ENCODE results near the gene VWC2.
"Not testable (repeated sequence)": the region's sequence is repeated elsewhere in the genome, so short reads cannot be mapped to it uniquely, and the experiment has no call there.

VWC2 gene

DNA sequence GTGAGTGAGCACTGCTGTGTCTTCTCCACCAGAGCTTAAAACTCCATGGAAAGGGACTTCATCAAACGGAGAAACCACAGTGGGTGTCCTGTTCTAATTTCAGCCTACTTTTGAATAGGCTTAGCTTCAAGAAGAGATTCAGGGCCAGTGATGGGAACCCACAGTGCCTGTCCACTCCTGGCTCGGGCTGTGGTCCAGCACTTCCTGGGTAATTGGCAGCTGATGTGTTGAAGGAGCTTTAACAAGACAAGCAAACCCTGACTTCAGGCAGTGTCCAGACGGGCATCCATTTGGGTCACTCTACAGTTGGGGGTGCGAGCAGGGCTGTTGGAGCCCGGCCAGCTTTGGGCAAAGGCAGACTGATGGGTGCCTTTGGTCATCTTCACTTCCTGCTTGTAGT is 14.5 kb downstream of the VWC2 start:
- DNase-seq: no peak

DNA sequence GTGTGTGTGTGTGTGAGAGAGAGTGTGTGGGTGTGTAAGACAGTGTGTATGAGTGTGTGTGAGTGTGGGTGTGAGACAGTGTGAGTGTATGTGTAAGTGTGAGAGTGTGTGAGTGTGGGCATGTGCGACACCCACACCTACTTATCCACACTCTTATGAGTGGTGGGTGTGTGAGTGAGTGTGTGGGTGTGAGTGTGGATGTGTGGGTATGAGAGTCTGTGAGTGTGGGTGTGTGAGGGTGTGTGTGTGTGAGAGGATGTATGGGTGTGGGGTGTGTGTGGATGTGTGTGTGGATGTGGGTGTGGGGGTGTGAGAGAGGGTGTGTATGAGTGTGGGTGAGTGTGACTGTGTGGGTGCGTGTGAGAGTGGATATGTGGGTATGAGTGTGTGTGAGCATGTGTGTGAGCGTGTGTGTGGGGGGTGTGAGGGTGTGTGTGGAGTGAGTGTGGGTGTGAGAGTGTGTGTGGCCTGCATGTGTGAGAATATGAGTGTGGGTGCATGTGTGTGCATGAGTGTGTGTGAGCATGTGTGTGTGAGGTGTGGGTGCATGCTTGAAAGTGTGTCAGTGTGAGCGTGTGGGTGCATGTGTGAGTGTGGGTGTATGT is 15.1 kb downstream of the VWC2 start:
- no peak for DNase-seq

DNA sequence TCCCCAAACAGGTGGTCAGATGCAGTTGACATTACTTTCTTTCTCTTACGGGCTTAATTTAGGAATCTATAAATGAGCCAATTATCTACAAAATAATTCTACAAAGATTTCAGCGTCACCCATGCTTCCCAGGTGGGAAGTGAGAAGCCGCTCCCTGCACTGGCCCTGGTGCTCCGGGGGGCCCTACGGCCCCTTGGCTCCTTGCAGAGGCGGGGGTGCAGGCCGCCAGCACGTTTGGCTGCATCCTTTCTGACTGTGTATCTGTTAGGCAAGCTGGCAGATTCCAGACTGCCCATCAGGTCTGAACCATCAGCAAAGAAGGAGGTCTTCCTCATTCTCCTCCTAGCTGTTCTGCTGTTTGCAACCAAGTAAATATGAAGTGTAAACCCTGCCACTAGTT is 16.3 kb downstream of the VWC2 start:
- no peak for DNase-seq

DNA sequence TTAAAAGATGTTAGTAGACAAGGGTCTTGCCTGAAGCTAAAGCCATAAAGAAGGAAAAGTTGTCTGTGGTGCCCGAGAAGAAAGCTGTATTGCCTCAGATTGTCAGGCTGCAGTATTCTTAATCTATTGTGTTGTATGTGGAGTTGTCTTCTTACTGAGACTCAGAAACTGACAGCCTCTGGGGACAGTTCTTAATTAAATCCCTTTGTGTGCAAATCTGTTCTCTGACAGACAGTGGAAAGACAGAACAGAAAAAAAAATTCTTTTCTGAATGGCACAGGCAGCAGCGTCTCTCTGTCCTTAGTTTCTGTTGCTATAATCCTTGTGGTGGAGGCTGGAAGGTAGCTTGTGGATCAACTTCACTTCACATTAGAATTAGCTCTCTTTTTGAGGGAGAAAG is 16.8 kb downstream of the VWC2 start:
- no peak for DNase-seq

DNA sequence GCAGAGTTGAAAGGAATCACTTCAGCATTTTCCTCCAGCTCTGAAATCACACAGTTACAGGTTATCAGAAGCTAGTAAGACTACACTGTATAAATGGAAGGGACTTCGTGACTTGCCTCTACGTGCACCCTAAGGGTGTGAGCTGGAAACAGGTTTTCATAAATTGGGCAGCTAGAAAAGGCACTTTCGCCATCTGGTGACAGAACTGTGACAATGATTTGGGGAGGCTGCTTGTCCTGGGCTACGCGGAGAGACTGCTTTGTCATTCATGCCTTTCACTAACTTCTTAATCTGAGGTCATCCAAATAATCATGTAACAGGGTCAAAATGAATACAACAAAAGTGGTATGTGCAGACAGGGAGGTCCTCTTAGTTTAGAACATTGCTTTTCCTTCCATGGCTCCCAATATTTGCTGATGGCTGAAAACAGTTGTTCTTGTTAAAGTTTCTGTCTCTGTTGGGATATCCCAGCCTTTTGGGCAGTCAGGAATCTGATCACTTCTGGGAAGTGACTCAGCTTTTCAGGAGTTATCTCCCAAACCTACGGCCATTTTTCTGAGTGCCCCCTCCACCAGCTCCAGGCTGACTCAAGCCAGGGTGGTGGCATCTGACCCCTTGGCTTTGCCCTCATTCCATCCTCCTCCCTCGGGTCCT is 17.8 kb downstream of the VWC2 start:
- DNase-seq: no peak

DNA sequence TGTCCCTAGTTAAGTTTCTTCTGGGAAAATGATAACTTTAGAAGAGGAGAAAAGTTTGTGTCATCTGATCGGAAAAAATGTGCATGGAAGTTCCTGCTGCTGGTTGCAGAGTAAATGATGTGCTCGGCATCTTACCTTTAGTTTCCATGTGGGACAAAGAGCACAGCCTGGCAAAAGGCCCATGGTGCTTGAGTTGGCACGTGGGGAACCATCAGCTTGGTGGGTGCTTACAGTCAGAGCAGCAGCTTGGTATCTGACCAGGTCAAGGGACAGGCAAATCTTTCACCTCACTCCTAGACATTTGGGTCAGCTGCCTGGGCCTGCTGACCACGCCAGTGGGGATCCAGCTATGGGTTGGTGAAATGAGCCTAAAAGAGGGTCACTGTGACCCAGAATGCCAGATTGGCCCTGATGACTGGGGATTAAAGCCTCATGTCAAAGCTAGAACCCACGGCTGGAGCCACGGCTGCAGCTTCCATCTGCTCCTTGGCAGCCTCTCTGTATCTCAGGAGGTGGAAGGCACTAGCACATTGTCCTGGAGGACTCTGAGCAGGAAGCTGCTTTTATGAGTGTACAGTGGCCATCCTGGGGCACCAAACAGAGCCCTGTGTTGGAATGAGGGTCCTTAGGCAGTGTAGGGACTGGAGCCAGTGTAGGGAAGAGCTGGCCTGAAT is 24.7 kb downstream of the VWC2 start:
- no peak for DNase-seq

DNA sequence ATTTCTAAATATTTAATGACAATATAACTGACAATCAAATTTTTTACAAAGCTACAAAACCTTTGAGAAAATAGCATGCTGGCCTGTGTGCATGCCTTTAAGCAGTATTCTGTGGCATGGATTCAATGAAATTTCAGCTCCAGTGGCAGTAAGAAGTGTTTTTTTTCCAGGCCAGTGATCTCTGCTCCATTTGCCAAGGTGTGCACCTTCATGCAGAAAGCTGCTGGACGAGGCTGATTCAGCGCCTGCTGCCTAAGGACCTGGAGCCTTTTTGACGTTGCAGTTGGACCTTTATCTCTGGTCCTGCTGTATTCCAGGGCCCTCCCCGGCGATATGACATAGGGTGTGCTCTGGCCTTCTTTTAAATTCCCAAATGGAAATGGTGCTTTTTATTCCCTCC is 26.6 kb downstream of the VWC2 start:
- no peak for DNase-seq

DNA sequence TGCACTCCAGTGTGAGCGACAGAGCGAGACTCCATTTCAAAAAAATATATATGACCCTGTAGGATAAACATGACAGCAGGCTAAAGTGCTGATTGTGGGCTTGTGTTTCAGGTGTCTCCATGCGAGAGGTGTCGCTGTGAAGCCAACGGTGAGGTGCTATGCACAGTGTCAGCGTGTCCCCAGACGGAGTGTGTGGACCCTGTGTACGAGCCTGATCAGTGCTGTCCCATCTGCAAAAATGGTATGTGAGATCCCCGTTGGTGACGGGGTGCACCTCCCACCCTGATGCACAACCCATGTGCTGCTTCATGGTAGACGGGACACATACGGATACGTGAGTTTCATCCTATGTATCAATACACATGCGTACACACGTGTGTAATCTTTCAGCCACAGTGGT is 29.2 kb downstream of the VWC2 start:
- no peak for DNase-seq

DNA sequence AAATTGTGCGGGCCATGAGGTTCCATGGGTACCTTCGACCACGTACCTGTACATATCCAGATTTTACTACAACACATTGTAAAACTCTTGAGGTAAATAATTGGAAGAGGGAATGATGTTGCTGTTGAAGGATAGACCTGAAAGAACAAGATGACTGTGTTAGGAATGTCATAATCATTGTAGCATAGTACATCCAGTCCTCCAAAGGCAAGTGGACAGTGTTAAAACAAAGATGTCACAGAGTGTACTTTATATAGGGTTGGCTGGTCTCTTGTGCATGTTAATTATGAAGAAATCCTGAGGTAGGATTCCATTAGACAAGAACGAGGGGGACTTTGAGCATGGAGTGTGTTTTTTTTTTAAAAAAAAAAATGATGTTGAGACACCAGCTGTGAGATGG is 30.4 kb downstream of the VWC2 start:
- no peak for DNase-seq

DNA sequence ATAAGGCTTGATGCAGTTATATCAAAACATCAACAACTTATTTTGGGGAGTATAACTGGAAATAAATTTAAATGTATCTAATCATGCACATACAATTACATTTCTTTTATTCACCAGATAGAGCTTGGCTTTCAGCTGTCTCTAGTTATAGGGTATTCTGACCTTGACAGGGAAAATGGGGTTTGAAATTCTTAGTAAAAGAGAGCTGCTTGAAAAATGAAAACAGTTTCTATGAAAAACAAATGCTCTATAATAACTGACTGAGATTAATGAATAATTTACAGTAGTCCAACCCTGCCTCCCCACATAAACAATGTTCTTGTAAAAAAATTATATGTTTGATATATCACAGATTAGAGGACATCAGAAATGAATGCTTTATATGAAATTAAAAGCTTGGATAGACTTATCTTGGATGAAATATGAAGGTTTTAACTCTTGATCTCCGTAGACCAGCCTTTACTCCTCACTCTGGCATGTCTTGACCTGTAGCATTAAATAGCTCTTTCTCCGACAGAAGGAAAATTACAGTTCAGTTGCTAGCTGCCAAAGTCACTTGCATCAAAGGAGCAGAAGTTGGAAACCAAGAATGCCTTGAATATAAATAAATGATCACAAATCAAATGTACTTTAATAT is 32.1 kb downstream of the VWC2 start:
- DNase-seq: no peak

DNA sequence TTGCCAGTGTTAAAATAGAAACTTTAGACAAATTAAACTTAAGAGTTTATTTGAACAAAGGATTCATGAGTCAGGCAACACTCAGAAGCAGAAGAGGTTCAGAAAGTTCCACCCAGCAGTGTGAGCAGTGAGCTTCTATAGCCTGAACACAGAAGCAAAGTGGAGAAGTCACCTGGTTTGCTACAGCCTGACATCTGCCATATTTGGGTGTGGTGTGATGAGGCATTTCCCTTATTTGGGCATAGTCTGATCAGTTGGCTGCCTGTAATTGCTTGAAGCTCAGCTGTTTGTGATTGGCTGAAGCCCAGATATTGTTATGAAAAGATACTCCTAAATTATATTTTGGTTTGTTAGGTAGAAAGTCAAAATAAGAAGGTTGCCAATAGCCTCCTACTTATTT is 39.1 kb downstream of the VWC2 start:
- no peak for DNase-seq

DNA sequence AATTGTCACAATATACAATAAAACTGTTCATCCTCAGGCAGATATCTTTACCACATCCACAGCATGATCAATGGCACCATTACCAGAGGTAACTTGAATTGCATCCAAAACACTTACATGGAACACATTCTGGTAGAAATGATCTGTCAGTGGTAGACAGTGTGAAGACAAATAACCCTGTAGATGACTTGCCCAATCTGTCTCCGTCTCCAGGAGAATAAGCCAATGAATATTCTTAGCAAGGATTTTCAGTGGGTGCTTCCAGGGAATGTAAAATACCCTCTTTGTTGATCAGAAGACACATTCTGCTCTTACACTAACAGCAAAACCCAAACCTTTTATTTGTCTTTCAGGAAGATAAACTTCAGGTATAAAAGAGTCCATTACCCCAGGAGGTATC is 43.8 kb downstream of the VWC2 start:
- DNase-seq: no peak

DNA sequence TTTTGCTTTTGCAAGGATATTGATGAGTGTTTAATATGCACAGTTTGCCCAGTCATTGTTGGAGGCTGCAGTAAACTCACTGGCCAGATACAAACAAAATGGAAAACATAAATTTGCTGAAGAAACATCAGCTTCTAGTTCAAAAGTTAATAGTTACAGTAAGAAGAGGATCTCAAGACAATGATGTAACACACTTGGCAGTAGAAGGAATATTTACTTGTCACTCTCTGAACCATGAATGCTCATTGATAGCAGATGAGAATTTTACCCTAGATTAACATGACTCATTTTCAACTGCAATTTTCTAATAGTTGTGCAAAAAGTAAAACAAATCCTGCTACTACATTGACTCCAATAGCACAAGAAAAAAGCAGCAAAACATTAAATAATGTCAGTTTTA is 47.7 kb downstream of the VWC2 start:
- no peak for DNase-seq

DNA sequence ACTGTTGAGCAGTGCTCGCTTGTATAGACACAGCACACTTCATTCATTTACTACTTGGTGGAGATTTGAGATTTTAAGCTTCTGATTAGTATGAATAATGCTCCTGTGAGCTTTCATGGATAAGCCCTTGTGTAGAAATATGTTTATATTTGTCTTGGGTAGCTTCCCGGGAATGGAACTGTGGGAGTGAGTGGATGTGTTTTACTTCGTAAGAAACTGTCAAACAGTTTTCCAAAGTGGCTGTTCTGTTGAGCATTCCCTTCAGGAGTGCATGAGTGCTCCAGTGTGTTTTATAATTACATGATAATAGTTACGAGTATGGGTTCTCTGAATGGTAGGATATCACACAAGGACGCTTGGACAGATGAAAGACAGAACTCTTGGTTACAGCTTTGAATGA is 49.4 kb downstream of the VWC2 start:
- no peak for DNase-seq

DNA sequence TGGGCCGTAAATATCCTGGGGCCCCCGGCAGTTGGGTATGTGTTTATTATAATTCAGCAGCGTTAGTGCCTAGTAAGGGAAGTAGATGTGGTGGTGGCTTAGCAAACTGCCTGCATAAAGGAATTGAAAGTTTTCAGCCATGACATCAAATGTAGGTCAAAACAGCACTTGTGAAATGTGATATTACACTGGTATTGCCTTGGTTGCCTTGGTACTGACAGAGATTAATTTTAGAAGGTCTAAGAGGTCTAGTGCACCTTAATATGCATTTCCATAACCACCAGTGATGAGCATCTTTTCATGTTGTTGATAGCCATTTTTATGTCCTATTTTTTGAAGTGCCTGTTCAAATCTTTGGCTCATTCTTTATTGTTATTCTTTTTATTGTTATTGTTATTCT is 50.1 kb downstream of the VWC2 start:
- DNase-seq: no peak

DNA sequence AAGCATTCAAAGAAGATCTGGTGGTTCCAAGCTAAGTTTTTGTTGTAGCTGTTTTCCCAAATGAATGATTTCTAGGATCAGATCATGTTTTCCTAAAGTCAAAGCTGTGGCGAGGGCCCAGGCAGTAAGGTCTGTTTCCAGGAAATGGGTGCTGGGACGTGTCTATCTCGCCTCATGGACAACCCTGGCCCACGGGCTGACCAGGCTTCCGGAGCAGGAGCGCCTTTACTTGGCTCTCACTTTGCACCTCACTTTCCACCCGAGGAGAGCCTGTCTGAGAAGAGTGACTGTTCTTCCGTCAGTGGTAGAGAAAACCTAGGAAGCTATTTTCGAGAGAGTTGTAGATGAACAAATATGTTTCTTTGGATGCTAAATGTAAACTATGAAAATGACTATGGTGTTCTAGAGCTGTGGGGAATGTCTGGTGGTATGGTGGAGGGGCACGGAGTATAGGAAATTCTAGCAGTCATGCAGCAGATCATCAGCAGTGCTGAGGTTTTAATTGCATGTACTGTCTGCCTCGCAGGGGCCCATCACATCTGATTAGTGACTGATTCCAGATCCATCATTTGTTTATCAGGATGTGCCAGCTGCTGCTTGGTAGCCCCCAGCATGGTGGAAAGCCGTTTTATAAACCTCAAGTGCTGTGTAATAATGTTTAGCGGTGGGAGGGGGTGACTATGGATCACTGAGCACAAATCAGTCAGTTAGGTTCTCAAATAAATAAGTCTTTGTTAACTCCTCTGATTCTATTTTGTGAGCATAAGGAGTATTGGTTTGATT is 66.6 kb downstream of the VWC2 start:
- no peak for DNase-seq

DNA sequence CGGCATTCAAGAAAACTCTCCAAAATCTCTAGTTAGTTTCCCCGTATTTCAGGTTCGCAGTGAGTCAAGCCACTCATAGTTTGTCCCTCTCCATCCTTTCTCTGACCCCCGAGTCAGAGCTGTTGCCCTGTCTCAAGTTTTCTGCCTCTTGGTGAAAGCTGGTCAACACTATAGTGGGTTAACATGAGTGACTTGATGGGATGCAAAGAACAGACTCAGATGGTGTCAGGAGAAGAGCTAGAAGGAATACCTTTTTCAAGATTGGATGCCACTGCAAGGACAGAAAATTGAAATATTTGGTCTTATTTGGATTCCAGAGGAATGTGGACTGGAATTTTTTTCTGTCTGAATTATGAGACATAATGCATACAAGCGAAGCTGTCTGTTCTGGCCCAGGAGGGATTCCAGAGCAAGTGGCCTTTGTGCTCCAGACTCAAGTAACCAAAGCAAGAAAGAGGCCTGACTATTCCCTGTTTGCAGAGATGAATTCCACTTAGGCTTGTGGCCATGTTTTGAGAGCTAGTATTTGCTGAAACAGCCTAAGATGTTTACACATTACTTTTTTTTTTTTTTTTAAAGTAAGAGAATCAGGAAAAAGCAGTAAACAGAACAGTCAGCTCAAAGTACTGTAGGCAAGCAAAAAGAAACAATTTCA is 67.4 kb downstream of the VWC2 start:
- no peak for DNase-seq

DNA sequence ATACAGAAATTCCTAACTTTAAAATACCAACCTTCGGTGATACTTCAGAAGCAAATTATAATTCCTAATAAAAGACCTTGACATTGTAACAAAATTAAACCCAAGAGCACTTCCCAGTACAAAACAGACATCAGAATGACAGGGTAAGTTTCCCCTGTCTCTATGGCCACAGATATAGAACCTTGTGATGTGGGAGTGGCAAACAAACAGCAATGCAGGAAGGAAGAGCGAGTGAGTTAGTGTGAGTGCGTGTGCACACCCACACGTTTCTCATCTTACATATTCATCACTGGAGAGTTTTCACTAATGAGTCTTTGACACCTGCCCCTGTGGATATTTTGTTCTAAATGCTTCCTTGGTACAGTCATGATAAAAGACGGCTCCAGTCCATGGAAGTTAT is 72.2 kb downstream of the VWC2 start:
- DNase-seq: no peak

DNA sequence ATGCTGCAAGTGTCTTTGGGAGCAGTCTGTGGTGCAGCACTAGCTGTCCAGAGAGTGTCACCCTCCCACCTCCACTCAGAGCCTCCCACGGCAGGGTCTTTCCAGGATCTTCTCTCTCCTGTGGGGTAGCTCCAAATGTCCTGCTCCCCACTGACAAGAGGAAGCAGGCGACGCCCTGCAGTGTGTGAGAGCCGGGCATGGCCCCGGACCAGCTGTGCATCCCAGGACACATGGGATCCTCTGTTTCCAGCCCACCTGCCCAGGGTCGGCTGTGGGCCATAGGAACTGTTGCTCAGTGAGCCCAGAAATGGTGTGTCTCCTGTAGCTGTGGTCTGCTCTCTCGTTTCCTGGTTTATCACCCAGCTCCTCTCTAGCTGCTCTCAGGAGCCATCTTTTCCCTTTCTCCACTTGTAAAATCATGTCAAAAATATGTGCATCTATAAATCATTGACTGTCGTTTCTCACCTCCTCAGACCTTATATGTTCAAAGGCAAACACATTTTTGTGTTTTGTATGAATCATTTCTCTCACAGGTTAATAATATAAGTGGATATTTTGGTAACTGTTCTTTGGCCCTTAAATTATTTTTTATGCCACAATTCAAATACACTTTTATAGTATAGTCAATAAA is 74.9 kb downstream of the VWC2 start:
- no peak for DNase-seq

DNA sequence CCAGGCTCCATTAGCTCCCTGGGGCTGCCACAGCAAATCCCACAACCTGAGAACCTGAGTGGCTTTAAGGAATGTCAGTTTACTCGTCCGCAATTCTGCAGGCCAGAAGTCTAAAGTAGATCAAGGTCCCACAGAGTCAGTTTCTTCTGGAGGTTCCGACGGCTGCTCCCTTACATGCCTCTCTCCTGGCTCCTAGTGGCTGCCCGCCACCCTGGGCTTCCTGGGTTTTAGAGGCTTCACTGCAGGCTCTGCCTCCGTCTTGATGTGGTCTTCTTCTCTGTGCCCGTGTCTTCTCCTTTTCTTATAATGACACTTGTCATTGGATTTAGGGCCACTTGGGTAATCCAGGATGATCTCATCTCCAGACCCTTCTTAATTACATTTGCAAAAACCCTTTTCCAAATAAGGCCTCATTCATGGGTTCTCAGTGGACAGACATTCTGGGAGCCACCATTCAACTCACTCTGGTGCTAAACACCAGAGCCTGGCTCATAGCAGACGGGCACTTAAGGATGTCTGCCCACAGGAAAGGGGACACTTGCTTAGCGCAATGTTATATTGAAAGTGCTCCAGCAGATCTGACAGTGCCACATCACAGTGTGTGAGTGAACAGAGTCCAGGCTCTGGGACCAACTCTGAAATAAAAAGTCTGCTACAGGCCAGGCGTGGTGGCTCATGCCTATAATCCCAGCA is 77.6 kb downstream of the VWC2 start:
- DNase-seq: no peak

DNA sequence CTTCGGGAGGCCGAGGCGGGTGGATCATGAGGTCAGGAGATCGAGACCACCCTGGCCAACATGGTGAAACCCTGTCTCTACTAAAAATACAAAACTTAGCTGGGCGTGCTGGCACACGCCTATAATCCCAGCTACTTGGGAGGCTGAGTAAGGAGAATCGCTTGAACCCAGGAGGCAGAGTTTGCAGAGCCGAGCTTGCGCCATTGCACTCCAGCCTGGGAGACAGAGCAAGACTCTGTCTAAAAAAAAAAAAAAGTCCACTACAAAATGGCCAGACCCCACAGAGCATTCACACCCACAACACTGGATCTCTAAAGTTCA is 78.1 kb downstream of the VWC2 start:
- DNase-seq: not testable (repeated sequence)

Measured in NCI-H524 treated with DMSO at 0.1 percent for 48 hours (cell line).